ENCODE measurements around the gene MAP3K15. TPM values are rescaled to one million over a fixed set of nuclear protein-coding genes. Genes with fewer than 3 reads are reported as not detected.

The MAP3K15 gene
- total and polyA plus RNA-seq, 10 of the 15 experiments (the other 5 are each of a cell fraction or from before 2014, with no cell fraction given) = 0.03 to 0.16 TPM; not detected in 8

DNA sequence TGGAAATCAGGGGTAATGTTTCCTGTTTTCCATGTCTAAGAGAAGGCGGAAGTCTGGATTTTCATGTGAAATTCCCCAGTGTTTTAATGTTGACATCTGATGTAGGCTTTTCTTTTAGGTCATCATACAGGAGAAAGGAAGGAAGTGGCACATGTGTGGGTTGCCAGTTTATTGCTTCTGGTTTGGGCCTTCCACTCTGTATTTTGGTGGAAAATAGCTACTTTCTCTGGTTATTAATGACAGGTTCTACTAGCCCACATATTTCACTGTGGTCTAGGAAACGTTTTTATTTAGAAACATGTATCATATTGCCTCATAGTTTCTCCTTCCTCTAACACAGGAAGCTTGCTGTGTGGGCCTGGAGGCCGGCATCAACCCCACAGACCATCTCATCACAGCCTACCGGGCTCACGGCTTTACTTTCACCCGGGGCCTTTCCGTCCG is 164.3 kb downstream of the MAP3K15 start (continued):
- TF ChIP-seq, protein P1, sequence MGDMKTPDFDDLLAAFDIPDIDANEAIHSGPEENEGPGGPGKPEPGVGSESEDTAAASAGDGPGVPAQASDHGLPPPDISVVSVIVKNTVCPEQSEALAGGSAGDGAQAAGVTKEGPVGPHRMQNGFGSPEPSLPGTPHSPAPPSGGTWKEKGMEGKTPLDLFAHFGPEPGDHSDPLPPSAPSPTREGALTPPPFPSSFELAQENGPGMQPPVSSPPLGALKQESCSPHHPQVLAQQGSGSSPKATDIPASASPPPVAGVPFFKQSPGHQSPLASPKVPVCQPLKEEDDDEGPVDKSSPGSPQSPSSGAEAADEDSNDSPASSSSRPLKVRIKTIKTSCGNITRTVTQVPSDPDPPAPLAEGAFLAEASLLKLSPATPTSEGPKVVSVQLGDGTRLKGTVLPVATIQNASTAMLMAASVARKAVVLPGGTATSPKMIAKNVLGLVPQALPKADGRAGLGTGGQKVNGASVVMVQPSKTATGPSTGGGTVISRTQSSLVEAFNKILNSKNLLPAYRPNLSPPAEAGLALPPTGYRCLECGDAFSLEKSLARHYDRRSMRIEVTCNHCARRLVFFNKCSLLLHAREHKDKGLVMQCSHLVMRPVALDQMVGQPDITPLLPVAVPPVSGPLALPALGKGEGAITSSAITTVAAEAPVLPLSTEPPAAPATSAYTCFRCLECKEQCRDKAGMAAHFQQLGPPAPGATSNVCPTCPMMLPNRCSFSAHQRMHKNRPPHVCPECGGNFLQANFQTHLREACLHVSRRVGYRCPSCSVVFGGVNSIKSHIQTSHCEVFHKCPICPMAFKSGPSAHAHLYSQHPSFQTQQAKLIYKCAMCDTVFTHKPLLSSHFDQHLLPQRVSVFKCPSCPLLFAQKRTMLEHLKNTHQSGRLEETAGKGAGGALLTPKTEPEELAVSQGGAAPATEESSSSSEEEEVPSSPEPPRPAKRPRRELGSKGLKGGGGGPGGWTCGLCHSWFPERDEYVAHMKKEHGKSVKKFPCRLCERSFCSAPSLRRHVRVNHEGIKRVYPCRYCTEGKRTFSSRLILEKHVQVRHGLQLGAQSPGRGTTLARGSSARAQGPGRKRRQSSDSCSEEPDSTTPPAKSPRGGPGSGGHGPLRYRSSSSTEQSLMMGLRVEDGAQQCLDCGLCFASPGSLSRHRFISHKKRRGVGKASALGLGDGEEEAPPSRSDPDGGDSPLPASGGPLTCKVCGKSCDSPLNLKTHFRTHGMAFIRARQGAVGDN (IDR thresholded peaks at IDR 0.05) = no peak
- TF ChIP-seq POLR2AphosphoS2 (IDR thresholded peaks at IDR 0.05; ENCODE audit: low read depth, low read length) (no peak), PAX8 (IDR thresholded peaks at IDR 0.05) (no peak), KLF5 (IDR thresholded peaks at IDR 0.05; ENCODE audit: partially characterized antibody) (no peak), RELA (IDR thresholded peaks at IDR 0.05; ENCODE audit: borderline replicate concordance, partially characterized antibody) (no peak), PML (IDR thresholded peaks at IDR 0.05; ENCODE audit: low read length) (no peak), TARDBP (IDR thresholded peaks at IDR 0.05; ENCODE audit: borderline replicate concordance) (no peak), NR2F1 (conservative IDR thresholded peaks at IDR 0.05) (no peak), CTCF (IDR thresholded peaks at IDR 0.05 in 2 of 3, conservative IDR thresholded peaks at IDR 0.05 in 1 of 3; ENCODE audit: control insufficient read depth in 2 of 3, extremely low read depth in 1 of 3, insufficient read depth in 1 of 3, low read depth in 3 of 3, low read length in 3 of 3) (no peak)
- TF ChIP-seq, protein P2, sequence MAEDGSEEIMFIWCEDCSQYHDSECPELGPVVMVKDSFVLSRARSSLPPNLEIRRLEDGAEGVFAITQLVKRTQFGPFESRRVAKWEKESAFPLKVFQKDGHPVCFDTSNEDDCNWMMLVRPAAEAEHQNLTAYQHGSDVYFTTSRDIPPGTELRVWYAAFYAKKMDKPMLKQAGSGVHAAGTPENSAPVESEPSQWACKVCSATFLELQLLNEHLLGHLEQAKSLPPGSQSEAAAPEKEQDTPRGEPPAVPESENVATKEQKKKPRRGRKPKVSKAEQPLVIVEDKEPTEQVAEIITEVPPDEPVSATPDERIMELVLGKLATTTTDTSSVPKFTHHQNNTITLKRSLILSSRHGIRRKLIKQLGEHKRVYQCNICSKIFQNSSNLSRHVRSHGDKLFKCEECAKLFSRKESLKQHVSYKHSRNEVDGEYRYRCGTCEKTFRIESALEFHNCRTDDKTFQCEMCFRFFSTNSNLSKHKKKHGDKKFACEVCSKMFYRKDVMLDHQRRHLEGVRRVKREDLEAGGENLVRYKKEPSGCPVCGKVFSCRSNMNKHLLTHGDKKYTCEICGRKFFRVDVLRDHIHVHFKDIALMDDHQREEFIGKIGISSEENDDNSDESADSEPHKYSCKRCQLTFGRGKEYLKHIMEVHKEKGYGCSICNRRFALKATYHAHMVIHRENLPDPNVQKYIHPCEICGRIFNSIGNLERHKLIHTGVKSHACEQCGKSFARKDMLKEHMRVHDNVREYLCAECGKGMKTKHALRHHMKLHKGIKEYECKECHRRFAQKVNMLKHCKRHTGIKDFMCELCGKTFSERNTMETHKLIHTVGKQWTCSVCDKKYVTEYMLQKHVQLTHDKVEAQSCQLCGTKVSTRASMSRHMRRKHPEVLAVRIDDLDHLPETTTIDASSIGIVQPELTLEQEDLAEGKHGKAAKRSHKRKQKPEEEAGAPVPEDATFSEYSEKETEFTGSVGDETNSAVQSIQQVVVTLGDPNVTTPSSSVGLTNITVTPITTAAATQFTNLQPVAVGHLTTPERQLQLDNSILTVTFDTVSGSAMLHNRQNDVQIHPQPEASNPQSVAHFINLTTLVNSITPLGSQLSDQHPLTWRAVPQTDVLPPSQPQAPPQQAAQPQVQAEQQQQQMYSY (CRISPR knock-in tag; IDR thresholded peaks at IDR 0.05) = no peak
- TF ChIP-seq, protein P3, sequence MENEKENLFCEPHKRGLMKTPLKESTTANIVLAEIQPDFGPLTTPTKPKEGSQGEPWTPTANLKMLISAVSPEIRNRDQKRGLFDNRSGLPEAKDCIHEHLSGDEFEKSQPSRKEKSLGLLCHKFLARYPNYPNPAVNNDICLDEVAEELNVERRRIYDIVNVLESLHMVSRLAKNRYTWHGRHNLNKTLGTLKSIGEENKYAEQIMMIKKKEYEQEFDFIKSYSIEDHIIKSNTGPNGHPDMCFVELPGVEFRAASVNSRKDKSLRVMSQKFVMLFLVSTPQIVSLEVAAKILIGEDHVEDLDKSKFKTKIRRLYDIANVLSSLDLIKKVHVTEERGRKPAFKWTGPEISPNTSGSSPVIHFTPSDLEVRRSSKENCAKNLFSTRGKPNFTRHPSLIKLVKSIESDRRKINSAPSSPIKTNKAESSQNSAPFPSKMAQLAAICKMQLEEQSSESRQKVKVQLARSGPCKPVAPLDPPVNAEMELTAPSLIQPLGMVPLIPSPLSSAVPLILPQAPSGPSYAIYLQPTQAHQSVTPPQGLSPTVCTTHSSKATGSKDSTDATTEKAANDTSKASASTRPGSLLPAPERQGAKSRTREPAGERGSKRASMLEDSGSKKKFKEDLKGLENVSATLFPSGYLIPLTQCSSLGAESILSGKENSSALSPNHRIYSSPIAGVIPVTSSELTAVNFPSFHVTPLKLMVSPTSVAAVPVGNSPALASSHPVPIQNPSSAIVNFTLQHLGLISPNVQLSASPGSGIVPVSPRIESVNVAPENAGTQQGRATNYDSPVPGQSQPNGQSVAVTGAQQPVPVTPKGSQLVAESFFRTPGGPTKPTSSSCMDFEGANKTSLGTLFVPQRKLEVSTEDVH (IDR thresholded peaks at IDR 0.05; ENCODE audit: low read depth, partially characterized antibody) = no peak
- TF ChIP-seq, protein P4, sequence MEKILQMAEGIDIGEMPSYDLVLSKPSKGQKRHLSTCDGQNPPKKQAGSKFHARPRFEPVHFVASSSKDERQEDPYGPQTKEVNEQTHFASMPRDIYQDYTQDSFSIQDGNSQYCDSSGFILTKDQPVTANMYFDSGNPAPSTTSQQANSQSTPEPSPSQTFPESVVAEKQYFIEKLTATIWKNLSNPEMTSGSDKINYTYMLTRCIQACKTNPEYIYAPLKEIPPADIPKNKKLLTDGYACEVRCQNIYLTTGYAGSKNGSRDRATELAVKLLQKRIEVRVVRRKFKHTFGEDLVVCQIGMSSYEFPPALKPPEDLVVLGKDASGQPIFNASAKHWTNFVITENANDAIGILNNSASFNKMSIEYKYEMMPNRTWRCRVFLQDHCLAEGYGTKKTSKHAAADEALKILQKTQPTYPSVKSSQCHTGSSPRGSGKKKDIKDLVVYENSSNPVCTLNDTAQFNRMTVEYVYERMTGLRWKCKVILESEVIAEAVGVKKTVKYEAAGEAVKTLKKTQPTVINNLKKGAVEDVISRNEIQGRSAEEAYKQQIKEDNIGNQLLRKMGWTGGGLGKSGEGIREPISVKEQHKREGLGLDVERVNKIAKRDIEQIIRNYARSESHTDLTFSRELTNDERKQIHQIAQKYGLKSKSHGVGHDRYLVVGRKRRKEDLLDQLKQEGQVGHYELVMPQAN (conservative IDR thresholded peaks at IDR 0.05) = no peak
